ENCODE results near the gene ALKBH3.
A peak's percentile ranks its signal among the peaks of the same experiment; 100 is the strongest.

ALKBH3 gene

GRCh38 chr11:43943372-43943930 lies 62.8 kb downstream of the ALKBH3 start:
- peak; percentile 13 for DNase-seq

- no peak for DNase-seq
Measured at GRCh38 chr11:43943931-43944751, 63.5 kb downstream of the ALKBH3 start.

- peak; percentile 54 for DNase-seq
Measured at GRCh38 chr11:43944761-43945311, 64.2 kb downstream of the ALKBH3 start.

- peak; percentile 67 for DNase-seq
Measured at GRCh38 chr11:43947003-43947500, 66.4 kb downstream of the ALKBH3 start.

GRCh38 chr11:43947815-43948214 lies 67.2 kb downstream of the ALKBH3 start:
- DNase-seq: no peak

- no peak for DNase-seq
Measured at GRCh38 chr11:43948341-43949225, 68.0 kb downstream of the ALKBH3 start.

- no peak for DNase-seq
Measured at GRCh38 chr11:43950311-43950855, 69.8 kb downstream of the ALKBH3 start.

- DNase-seq: no peak
Measured at GRCh38 chr11:43951231-43951630, 70.6 kb downstream of the ALKBH3 start.

- peak; percentile 61 for DNase-seq
Measured at GRCh38 chr11:43952020-43952400, 71.4 kb downstream of the ALKBH3 start.

GRCh38 chr11:43952401-43953342 lies 72.0 kb downstream of the ALKBH3 start:
- peak; percentile 76 for DNase-seq

GRCh38 chr11:43953521-43953920 lies 72.9 kb downstream of the ALKBH3 start:
- DNase-seq: peak; percentile 47

- DNase-seq: no peak
Measured at GRCh38 chr11:43954241-43954640, 73.6 kb downstream of the ALKBH3 start.

- DNase-seq: no peak
Measured at GRCh38 chr11:43955381-43956118, 74.9 kb downstream of the ALKBH3 start.

GRCh38 chr11:43957571-43957970 lies 76.9 kb downstream of the ALKBH3 start:
- DNase-seq: no peak

- DNase-seq: no peak
Measured at GRCh38 chr11:43959321-43959995, 78.8 kb downstream of the ALKBH3 start.

GRCh38 chr11:43962383-43963278 lies 82.0 kb downstream of the ALKBH3 start:
- no peak for DNase-seq

GRCh38 chr11:43963279-43963620 lies 82.6 kb downstream of the ALKBH3 start:
- DNase-seq: no peak

GRCh38 chr11:43967661-43968060 lies 87.0 kb downstream of the ALKBH3 start:
- DNase-seq: no peak

- no peak for DNase-seq
Measured at GRCh38 chr11:43968719-43969118, 88.1 kb downstream of the ALKBH3 start.

Measured in hematopoietic multipotent progenitor cell treated with erythropoietin and hydrocortisone succinate and interleukin-3 and kit ligand, for 8 days (in vitro differentiated cells).